ENCODE data around the gene AFF1. TPM values are rescaled to one million over a fixed set of nuclear protein-coding genes. Genes with fewer than 3 reads are reported as not detected.

The AFF1 gene
- total RNA-seq, 1 donor from 2014 or later: 90.6 TPM

GRCh38 chr4:87041141-87041540, 106.3 kb downstream of the AFF1 start:
- no peaks in the 10 kb centered on the region for H3K27me3 ChIP-seq (ENCODE audit: low read depth)
- ATAC-seq (peak in 1 of 2 donors; percentile 4), DNase-seq (no peak)
- no peak for TF ChIP-seq CTCF (IDR thresholded peaks at IDR 0.05)
- H3K27ac ChIP-seq: no peak overlapping the region
- no peaks in the 10 kb centered on the region for H3K36me3 ChIP-seq
- peaks cover 86% of the 10 kb centered on the region for H3K4me1 ChIP-seq
- intact Hi-C loops (cut with DNase I): no loop called here
- H3K4me3 ChIP-seq: no peak overlapping the region
- H3K9me3 ChIP-seq: no peaks in the 10 kb centered on the region

- no peaks in the 10 kb centered on the region for H3K27me3 ChIP-seq (ENCODE audit: low read depth)
- peaks cover 83% of the 10 kb centered on the region for H3K4me1 ChIP-seq
- no peak for DNase-seq
- intact Hi-C loops (cut with DNase I): no loop called here
- no peak overlapping the region for H3K4me3 ChIP-seq
- no peak for ATAC-seq
- H3K36me3 ChIP-seq: peaks cover 9% of the 10 kb centered on the region
- H3K9me3 ChIP-seq: no peaks in the 10 kb centered on the region
- no peak for TF ChIP-seq CTCF (IDR thresholded peaks at IDR 0.05)
- no peak overlapping the region for H3K27ac ChIP-seq
These were observed 107.4 kb downstream of the AFF1 start for GRCh38 chr4:87042221-87042620.

GRCh38 chr4:87042986-87043820, 108.4 kb downstream of the AFF1 start:
- no peak for TF ChIP-seq CTCF (IDR thresholded peaks at IDR 0.05)
- H3K4me1 ChIP-seq: peaks cover 73% of the 10 kb centered on the region
- DNase-seq: no peak
- no peak for ATAC-seq
- intact Hi-C loops (cut with DNase I): no loop called here
- H3K4me3 ChIP-seq: no peak overlapping the region
- no peaks in the 10 kb centered on the region for H3K9me3 ChIP-seq
- H3K27me3 ChIP-seq (ENCODE audit: low read depth): no peaks in the 10 kb centered on the region
- no peak overlapping the region for H3K27ac ChIP-seq
- H3K36me3 ChIP-seq: peaks cover 18% of the 10 kb centered on the region

GRCh38 chr4:87044511-87045233, 109.9 kb downstream of the AFF1 start:
- DNase-seq (no peak), ATAC-seq (peak; percentile 51 to 54)
- Histone ChIP-seq H3K36me3 (peaks cover 25% of the 10 kb centered on the region), H3K4me3 (peak overlapping the region; percentile 9), H3K27me3 (ENCODE audit: low read depth) (no peaks in the 10 kb centered on the region), H3K9me3 (no peaks in the 10 kb centered on the region), H3K4me1 (peaks cover 63% of the 10 kb centered on the region), H3K27ac (peak overlapping the region; percentile 68)
- TF ChIP-seq CTCF (IDR thresholded peaks at IDR 0.05): no peak
- intact Hi-C loops (cut with DNase I): no loop called here

- ATAC-seq: no peak
These were observed 110.4 kb downstream of the AFF1 start for GRCh38 chr4:87045234-87045558.

More at GRCh38 chr4:87045234-87045558, 110.4 kb downstream of the AFF1 start:
- DNase-seq: no peak
- Histone ChIP-seq H3K27me3 (ENCODE audit: low read depth) (no peaks in the 10 kb centered on the region), H3K4me1 (peaks cover 65% of the 10 kb centered on the region), H3K36me3 (peaks cover 25% of the 10 kb centered on the region), H3K9me3 (no peaks in the 10 kb centered on the region), H3K27ac (peak overlapping the region; percentile 68), H3K4me3 (peak overlapping the region; percentile 9)
- TF ChIP-seq CTCF (IDR thresholded peaks at IDR 0.05): no peak
- intact Hi-C loops (cut with DNase I): no loop called here

All from lower lobe of right lung (tissue), 2 donors.